ENCODE results near the gene TBCD.

DNA sequence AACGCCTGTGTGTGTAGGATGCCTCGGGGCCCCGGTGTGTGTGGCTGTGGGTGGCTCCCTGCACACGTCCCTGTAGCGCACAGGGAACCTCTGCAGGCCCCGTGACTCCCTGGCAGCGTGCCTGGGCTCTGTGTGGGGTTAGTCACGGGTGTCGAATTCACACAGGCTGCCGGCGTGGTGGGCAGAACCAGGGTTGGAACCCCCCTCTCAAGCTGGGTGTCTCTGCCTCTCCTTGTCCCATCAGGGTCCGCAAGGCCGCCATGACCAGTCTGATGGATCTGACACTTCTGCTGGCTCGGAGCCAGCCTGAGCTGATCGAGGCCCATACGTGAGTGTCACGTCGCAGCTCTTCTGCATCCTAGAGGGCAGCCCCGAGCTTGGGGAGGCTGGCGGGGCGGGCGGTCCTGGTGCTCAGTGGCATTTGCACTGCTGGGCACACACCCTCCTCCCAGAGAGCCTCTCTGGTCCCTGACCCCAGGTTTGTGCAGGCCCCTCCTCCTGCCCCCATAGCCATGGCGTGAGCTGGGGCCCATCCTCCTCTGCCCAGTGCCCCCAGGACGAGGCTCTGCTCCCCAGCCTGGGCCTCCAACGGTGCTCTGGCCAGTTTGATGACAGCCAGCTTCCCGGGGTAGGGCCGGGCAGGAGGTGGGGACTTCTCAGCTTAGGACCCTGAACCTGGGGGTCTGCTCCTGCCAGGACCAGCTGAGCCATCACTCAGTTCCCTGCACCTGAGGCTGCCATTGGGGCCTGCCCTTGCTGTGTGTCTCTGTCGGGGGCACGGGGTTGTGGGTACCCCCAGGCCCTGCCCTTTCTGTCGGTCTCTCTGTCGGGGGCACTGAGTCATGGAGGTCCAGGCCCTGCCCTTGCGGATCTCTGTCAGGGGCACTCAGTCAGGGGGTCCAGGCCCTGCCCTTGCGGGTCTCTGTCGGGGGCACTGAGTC is 176.1 kb downstream of the TBCD start:
- TF ChIP-seq, protein P1, sequence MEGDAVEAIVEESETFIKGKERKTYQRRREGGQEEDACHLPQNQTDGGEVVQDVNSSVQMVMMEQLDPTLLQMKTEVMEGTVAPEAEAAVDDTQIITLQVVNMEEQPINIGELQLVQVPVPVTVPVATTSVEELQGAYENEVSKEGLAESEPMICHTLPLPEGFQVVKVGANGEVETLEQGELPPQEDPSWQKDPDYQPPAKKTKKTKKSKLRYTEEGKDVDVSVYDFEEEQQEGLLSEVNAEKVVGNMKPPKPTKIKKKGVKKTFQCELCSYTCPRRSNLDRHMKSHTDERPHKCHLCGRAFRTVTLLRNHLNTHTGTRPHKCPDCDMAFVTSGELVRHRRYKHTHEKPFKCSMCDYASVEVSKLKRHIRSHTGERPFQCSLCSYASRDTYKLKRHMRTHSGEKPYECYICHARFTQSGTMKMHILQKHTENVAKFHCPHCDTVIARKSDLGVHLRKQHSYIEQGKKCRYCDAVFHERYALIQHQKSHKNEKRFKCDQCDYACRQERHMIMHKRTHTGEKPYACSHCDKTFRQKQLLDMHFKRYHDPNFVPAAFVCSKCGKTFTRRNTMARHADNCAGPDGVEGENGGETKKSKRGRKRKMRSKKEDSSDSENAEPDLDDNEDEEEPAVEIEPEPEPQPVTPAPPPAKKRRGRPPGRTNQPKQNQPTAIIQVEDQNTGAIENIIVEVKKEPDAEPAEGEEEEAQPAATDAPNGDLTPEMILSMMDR (IDR thresholded peaks at IDR 0.05) = no peak
- no peak for TF ChIP-seq ZFX (IDR thresholded peaks at IDR 0.05; ENCODE audit: borderline replicate concordance)

Measured in 22Rv1 (cell line).